RWPE1 (cell line): ENCODE results near the gene NEAT1.
"Not testable (repeated sequence)": the region's sequence is repeated elsewhere in the genome, so short reads cannot be mapped to it uniquely, and the experiment has no call there.

ENCODE experiments used
- CTCF ChIA-PET: fragments of 350-600 bp; sonication (Branson Sonifier 250); formaldehyde crosslinking; extraction: SDS; loops from one replicate; lab custom pipeline; 2021; lab: Yijun Ruan, JAX
- POLR2A ChIA-PET: fragments of 400-600 bp; formaldehyde crosslinking; extraction: SDS; loops from one replicate; lab custom pipeline; 2020; ENCODE audit warnings: antibody characterized with exemption; ENCODE audit not compliant: low non-redundant PET; lab: Yijun Ruan, JAX
- DNase-seq: peaks from one replicate; pipeline ENCODE4 v3.0.0; 2012; ENCODE audit warnings: low spot score
- H3K27ac ChIP-seq: fragments of 450-650 bp; 2 replicates; pipeline ENCODE4 v1.5.1; 2017
- CTCF ChIP-seq: fragments of 450-650 bp; conservative IDR thresholded peaks from 2 replicates; pipeline ENCODE4 v1.5.1; 2017; ENCODE audit warnings: low read depth, mild to moderate bottlenecking

Gene NEAT1

GRCh38 chr11:65448418-65449105 is 26.0 kb downstream of the NEAT1 start:
- no peak for DNase-seq
- ChIA-PET POLR2A (no interaction called here), CTCF (no interaction called here)
- TF ChIP-seq CTCF = no peak
- H3K27ac ChIP-seq = peak overlapping the region; percentile 85

GRCh38 chr11:65451301-65451700 is 28.7 kb downstream of the NEAT1 start:
- H3K27ac ChIP-seq, POLR2A ChIA-PET, CTCF ChIA-PET, DNase-seq: not testable (repeated sequence)

- POLR2A ChIA-PET = interaction anchor here (0.6 kb wide), 1 partner anchor 23 kb away, joined by 3 read pairs; no protein-coding TSS in a partner anchor
- DNase-seq, CTCF ChIA-PET: not testable (repeated sequence)
- peak overlapping the region; percentile 93; the same call in 1 of the 2 replicates for H3K27ac ChIP-seq
These were observed 29.7 kb downstream of the NEAT1 start for GRCh38 chr11:65452259-65452658.

GRCh38 chr11:65452806-65453490 is 30.4 kb downstream of the NEAT1 start:
- CTCF ChIA-PET = interaction anchor here (0.6 kb wide), 1 partner anchor 35 kb away, joined by 3 read pairs; no protein-coding TSS in a partner anchor
- DNase-seq = peak; percentile 60
- peak overlapping the region; percentile 93 for H3K27ac ChIP-seq
- POLR2A ChIA-PET = interaction anchor here (0.6 kb wide), 1 partner anchor 22 kb away, joined by 3 read pairs; no protein-coding TSS in a partner anchor
- TF ChIP-seq CTCF = no peak

- no peak for DNase-seq
- ChIA-PET CTCF (interaction anchor here (0.7 kb wide), 1 partner anchor 46 kb away, joined by 3 read pairs; no protein-coding TSS in a partner anchor), POLR2A (interaction anchor here (1.2 kb wide), 1 partner anchor 43 kb away, joined by 3 read pairs; no protein-coding TSS in a partner anchor)
- peak overlapping the region; percentile 93 for H3K27ac ChIP-seq
- TF ChIP-seq CTCF = no peak
These were observed 31.7 kb downstream of the NEAT1 start for GRCh38 chr11:65454311-65454695.

GRCh38 chr11:65454696-65455456 is 32.3 kb downstream of the NEAT1 start:
- POLR2A ChIA-PET = interaction anchor here (0.6 to 1.2 kb wide), 4 partner anchors 23 to 44 kb away, joined by 3 to 5 read pairs (median 3); partner anchors contain the start of gene MALAT1
- TF ChIP-seq CTCF = no peak
- peak; percentile 87 for DNase-seq
- peak overlapping the region; percentile 93 for H3K27ac ChIP-seq
- CTCF ChIA-PET = interaction anchor here (0.7 kb wide), 1 partner anchor 45 kb away, joined by 3 read pairs; no protein-coding TSS in a partner anchor

- no peak for DNase-seq
- POLR2A ChIA-PET = interaction anchor here (0.7 kb wide), 1 partner anchor 20 kb away, joined by 6 read pairs; no protein-coding TSS in a partner anchor
- no peak overlapping the region for H3K27ac ChIP-seq
- TF ChIP-seq CTCF = no peak
- CTCF ChIA-PET = no interaction called here
These were observed 33.8 kb downstream of the NEAT1 start for GRCh38 chr11:65456418-65456817.
